GM12878 (cell line): Measurements from ENCODE around the gene TMEM223. TPM values are rescaled to one million over a fixed set of nuclear protein-coding genes. Genes with fewer than 3 reads are reported as not detected.

Experiments used
- EGR1 ChIP-seq, 2 experiments: IDR thresholded peaks; 1 replicate in 1 of 2; 2 replicates in 1 of 2; pipeline ENCODE4 v1.6.1; 2011 to 2012; ENCODE audit warnings: low read depth in 2 of 2, low read length in 2 of 2, borderline replicate concordance in 1 of 2, mild to moderate bottlenecking in 1 of 2, moderate library complexity in 1 of 2
- EZH2 ChIP-seq: IDR thresholded peaks from 2 replicates; pipeline ENCODE4 v1.6.1; 2012; ENCODE audit warnings: low read depth, mild to moderate bottlenecking, control low read depth, inconsistent platforms, low read length, borderline replicate concordance; ENCODE audit not compliant: control insufficient read depth
- HDAC6 ChIP-seq: fragments of 200-600 bp; sonication (generic); IDR thresholded peaks from one replicate; pipeline ENCODE4 v1.8.0; 2017; ENCODE audit warnings: antibody characterized with exemption; ENCODE audit not compliant: unreplicated experiment
- IKZF1 ChIP-seq: fragments of 450-650 bp; conservative IDR thresholded peaks from 2 replicates; pipeline ENCODE4 v1.6.1; 2017; ENCODE audit warnings: antibody characterized with exemption, mild to moderate bottlenecking
- JUND ChIP-seq: IDR thresholded peaks from 2 replicates; pipeline ENCODE4 v1.6.1; 2012; ENCODE audit warnings: low read depth, mild to moderate bottlenecking, low read length, improper control_type of control experiment, moderate library complexity
- MTA2 ChIP-seq: fragments of 450-650 bp; IDR thresholded peaks from 2 replicates; pipeline ENCODE4 v1.6.1; 2016; ENCODE audit warnings: low read depth, mild to moderate bottlenecking, moderate library complexity
- MTA3 ChIP-seq: IDR thresholded peaks from 2 replicates; pipeline ENCODE4 v1.6.1; 2012; ENCODE audit warnings: low read length, inconsistent platforms, borderline replicate concordance
- NBN ChIP-seq: fragments of 450-650 bp; IDR thresholded peaks from 2 replicates; pipeline ENCODE4 v1.6.1; 2016
- NFYA ChIP-seq: IDR thresholded peaks from 2 replicates; pipeline ENCODE4 v1.6.1; 2011; ENCODE audit warnings: low read depth, mild to moderate bottlenecking, low read length, improper control_type of control experiment, borderline replicate concordance
- PAX5 ChIP-seq: IDR thresholded peaks from 2 replicates; pipeline ENCODE4 v1.6.1; 2011; ENCODE audit warnings: low read depth, low read length, borderline replicate concordance
- PBX3 ChIP-seq: IDR thresholded peaks from 2 replicates; pipeline ENCODE4 v1.6.1; 2011; ENCODE audit warnings: mild to moderate bottlenecking, low read depth, low read length, moderate library complexity; ENCODE audit not compliant: insufficient replicate concordance
- PML ChIP-seq: IDR thresholded peaks from 2 replicates; pipeline ENCODE4 v1.6.1; 2012; ENCODE audit warnings: low read length, inconsistent platforms
- POU2F2 ChIP-seq: IDR thresholded peaks from 3 replicates; pipeline ENCODE4 v1.6.1; 2011; ENCODE audit warnings: low read depth, mild to moderate bottlenecking, low read length, borderline replicate concordance
- RAD51 ChIP-seq: fragments of 450-650 bp; IDR thresholded peaks from 2 replicates; pipeline ENCODE4 v1.6.1; 2016; ENCODE audit warnings: moderate library complexity, mild to moderate bottlenecking, inconsistent platforms
- RCOR1 ChIP-seq: conservative IDR thresholded peaks from 2 replicates; pipeline ENCODE4 v1.6.1; 2012; ENCODE audit warnings: low read depth, low read length, improper control_type of control experiment
- SIN3A ChIP-seq: IDR thresholded peaks from 2 replicates; pipeline ENCODE4 v1.6.1; 2012; ENCODE audit warnings: low read depth, low read length, improper control_type of control experiment
- SMAD5 ChIP-seq: IDR thresholded peaks from 2 replicates; pipeline ENCODE4 v1.6.1; 2016; ENCODE audit warnings: antibody characterized with exemption, low read depth
- SPI1 ChIP-seq: IDR thresholded peaks from 2 replicates; pipeline ENCODE4 v1.6.1; 2011; ENCODE audit warnings: low read depth, mild to moderate bottlenecking, low read length, moderate library complexity, borderline replicate concordance; ENCODE audit not compliant: insufficient read depth
- TCF12 ChIP-seq: IDR thresholded peaks from 2 replicates; pipeline ENCODE4 v1.6.1; 2011; ENCODE audit warnings: low read depth, mild to moderate bottlenecking, low read length
- TCF3 ChIP-seq: IDR thresholded peaks from 2 replicates; pipeline ENCODE4 v1.6.1; 2012; ENCODE audit warnings: low read depth, mild to moderate bottlenecking, low read length, borderline replicate concordance; ENCODE audit not compliant: insufficient read depth
- ZSCAN29 ChIP-seq: fragments of 450-650 bp; IDR thresholded peaks from 2 replicates; pipeline ENCODE4 v1.6.1; 2017; ENCODE audit warnings: mild to moderate bottlenecking, moderate library complexity
- polyA plus RNA-seq, 11 experiments: library from polyadenylated mRNA; depleted of rRNA in 4 of 11; unstranded in 6 of 11; stranded (reverse) in 5 of 11; fragments of >200 nt; fragmentation: Nextera tagmentation in 4 of 11; fragmentation: Illumina TruSeq in 1 of 11; extraction: Ambion mirVana in 4 of 11; extraction: Trizol in 1 of 11; gene quantifications; 1 replicate in 1 of 11; 2 replicates in 10 of 11; pipeline versions ENCODE4 v1.2.1 to v1.2.3, GENCODE V29; 2011 to 2016; ENCODE audit warnings: inconsistent platforms in 2 of 11, missing spikeins in 2 of 11, low read depth in 1 of 11
- total RNA-seq, 4 experiments: library from RNA; depleted of rRNA in 3 of 4; stranded (reverse); fragments of >200 nt in 3 of 4; fragmentation: Illumina TruSeq in 1 of 4; extraction: Trizol in 1 of 4; gene quantifications; 2 replicates each; pipeline versions ENCODE4 v1.2.1 to v1.2.3, GENCODE V29; 2013 to 2021
- TF ChIP-seq, protein P1 (sequence below): IDR thresholded peaks from 2 replicates; pipeline ENCODE4 v1.6.1; 2012; ENCODE audit warnings: low read length, inconsistent platforms
- TF ChIP-seq, protein P2 (sequence below): IDR thresholded peaks from 2 replicates; pipeline ENCODE4 v1.6.1; 2012; ENCODE audit warnings: low read depth, low read length, improper control_type of control experiment
- TF ChIP-seq, protein P3 (sequence below): fragments of 150-350 bp; IDR thresholded peaks from 2 replicates; pipeline ENCODE4 v1.6.1; 2016; ENCODE audit warnings: low read depth, low read length

TMEM223 gene
- total and polyA plus RNA-seq, 10 of the 15 experiments (the other 5 are each of a cell fraction or from before 2014, with no cell fraction given) = 5.3 to 33.2 (median 14.0) TPM

DNA sequence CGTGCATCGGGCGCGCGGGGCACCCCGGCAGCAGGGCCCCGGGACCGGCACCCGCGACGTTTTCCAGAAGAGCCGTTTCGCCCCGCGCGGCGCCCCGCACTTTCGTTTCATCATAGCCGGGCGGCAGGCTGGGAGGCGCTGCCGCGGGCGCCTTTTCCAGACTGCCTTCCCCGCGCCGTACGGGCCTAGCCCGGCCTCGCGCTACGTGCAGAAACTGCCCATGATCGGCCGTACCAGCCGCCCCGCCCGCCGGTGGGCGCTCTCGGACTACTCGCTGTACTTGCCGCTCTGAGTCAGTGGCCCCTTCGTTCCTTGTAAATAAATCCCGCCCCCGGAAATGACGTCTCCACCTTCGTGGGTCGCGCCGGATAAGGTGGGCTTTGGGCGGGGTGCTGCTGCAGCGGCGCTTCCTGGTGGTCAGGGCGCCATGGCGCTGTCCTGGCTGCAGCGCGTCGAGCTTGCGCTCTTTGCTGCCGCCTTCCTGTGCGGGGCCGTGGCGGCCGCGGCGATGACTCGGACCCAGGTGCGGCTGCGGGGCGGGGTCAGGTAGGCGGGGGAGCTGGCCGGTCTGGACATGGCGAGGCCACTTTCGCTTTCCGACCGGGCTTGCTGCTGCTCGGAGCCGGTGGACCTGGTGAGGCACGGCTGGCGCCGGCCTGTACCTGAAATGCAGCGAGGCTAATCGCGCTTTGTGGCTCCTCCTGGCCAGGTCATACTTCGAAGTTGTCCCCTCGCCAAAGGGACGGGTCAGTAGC, 4.6 kb downstream of the TMEM223 start, which contains the start of gene TMEM179B (continued):
- no peak for TF ChIP-seq JUND
- TF ChIP-seq MTA2 = no peak
- TF ChIP-seq SIN3A = peak; percentile 21
- TF ChIP-seq, protein P1, sequence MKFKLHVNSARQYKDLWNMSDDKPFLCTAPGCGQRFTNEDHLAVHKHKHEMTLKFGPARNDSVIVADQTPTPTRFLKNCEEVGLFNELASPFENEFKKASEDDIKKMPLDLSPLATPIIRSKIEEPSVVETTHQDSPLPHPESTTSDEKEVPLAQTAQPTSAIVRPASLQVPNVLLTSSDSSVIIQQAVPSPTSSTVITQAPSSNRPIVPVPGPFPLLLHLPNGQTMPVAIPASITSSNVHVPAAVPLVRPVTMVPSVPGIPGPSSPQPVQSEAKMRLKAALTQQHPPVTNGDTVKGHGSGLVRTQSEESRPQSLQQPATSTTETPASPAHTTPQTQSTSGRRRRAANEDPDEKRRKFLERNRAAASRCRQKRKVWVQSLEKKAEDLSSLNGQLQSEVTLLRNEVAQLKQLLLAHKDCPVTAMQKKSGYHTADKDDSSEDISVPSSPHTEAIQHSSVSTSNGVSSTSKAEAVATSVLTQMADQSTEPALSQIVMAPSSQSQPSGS = no peak; the same call in 1 of the 2 replicates
- TF ChIP-seq RAD51 = no peak
- 0 out of 2 replicates have a peak, but pooled peaks have one; percentile 51 for TF ChIP-seq TCF12
- TF ChIP-seq SPI1 = no peak
- peak; percentile 59 for TF ChIP-seq TCF3
- no peak for TF ChIP-seq PBX3
- 0 out of 2 replicates have a peak, but pooled peaks have one; percentile 53 for TF ChIP-seq ZSCAN29
- 0 out of 2 replicates have a peak, but pooled peaks have one; percentile 12 for TF ChIP-seq PAX5
- no peak for TF ChIP-seq MTA3
- no peak for TF ChIP-seq NFYA
- TF ChIP-seq IKZF1 = peak; percentile 66
- peak; percentile 93 for TF ChIP-seq POU2F2
- peak; percentile 38; the same call in 1 of the 2 replicates for TF ChIP-seq NBN
- peak; percentile 88 for TF ChIP-seq SMAD5
- TF ChIP-seq RCOR1 = 0 out of 2 replicates have a peak, but pooled peaks have one; percentile 67
- TF ChIP-seq HDAC6 = no peak
- TF ChIP-seq PML = peak; percentile 98
- TF ChIP-seq, protein P2, sequence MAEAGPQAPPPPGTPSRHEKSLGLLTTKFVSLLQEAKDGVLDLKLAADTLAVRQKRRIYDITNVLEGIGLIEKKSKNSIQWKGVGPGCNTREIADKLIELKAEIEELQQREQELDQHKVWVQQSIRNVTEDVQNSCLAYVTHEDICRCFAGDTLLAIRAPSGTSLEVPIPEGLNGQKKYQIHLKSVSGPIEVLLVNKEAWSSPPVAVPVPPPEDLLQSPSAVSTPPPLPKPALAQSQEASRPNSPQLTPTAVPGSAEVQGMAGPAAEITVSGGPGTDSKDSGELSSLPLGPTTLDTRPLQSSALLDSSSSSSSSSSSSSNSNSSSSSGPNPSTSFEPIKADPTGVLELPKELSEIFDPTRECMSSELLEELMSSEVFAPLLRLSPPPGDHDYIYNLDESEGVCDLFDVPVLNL = no peak
- no peak for TF ChIP-seq EZH2
- TF ChIP-seq, protein P3, sequence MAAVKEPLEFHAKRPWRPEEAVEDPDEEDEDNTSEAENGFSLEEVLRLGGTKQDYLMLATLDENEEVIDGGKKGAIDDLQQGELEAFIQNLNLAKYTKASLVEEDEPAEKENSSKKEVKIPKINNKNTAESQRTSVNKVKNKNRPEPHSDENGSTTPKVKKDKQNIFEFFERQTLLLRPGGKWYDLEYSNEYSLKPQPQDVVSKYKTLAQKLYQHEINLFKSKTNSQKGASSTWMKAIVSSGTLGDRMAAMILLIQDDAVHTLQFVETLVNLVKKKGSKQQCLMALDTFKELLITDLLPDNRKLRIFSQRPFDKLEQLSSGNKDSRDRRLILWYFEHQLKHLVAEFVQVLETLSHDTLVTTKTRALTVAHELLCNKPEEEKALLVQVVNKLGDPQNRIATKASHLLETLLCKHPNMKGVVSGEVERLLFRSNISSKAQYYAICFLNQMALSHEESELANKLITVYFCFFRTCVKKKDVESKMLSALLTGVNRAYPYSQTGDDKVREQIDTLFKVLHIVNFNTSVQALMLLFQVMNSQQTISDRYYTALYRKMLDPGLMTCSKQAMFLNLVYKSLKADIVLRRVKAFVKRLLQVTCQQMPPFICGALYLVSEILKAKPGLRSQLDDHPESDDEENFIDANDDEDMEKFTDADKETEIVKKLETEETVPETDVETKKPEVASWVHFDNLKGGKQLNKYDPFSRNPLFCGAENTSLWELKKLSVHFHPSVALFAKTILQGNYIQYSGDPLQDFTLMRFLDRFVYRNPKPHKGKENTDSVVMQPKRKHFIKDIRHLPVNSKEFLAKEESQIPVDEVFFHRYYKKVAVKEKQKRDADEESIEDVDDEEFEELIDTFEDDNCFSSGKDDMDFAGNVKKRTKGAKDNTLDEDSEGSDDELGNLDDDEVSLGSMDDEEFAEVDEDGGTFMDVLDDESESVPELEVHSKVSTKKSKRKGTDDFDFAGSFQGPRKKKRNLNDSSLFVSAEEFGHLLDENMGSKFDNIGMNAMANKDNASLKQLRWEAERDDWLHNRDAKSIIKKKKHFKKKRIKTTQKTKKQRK = no peak
- TF ChIP-seq EGR1 (IDR thresholded peaks at IDR 0.05; ENCODE audit: borderline replicate concordance in 1 of 2, low read depth in 2 of 2, low read length in 2 of 2) = no peak
